A673 (cell line): ENCODE results near the gene NCKAP5.

Experiments
- EZH2 ChIP-seq: fragments of 200-600 bp; sonication (generic); IDR thresholded peaks from 2 replicates; pipeline ENCODE4 v1.6.1; 2017; ENCODE audit warnings: borderline replicate concordance, low read depth, mild to moderate bottlenecking, mixed read lengths, antibody characterized with exemption, low read length; ENCODE audit not compliant: poor library complexity, severe bottlenecking
- TF ChIP-seq, protein P1 (sequence below): fragments of 300-800, 200-600 bp; sonication (generic); conservative IDR thresholded peaks from 2 replicates; pipeline ENCODE4 v1.5.1; 2017; ENCODE audit warnings: low read depth, mild to moderate bottlenecking, antibody characterized with exemption, low read length, moderate library complexity, mixed read lengths

GRCh38 chr2:133512121-133512520 is 56.1 kb downstream of the NCKAP5 start:
- TF ChIP-seq, protein P1, sequence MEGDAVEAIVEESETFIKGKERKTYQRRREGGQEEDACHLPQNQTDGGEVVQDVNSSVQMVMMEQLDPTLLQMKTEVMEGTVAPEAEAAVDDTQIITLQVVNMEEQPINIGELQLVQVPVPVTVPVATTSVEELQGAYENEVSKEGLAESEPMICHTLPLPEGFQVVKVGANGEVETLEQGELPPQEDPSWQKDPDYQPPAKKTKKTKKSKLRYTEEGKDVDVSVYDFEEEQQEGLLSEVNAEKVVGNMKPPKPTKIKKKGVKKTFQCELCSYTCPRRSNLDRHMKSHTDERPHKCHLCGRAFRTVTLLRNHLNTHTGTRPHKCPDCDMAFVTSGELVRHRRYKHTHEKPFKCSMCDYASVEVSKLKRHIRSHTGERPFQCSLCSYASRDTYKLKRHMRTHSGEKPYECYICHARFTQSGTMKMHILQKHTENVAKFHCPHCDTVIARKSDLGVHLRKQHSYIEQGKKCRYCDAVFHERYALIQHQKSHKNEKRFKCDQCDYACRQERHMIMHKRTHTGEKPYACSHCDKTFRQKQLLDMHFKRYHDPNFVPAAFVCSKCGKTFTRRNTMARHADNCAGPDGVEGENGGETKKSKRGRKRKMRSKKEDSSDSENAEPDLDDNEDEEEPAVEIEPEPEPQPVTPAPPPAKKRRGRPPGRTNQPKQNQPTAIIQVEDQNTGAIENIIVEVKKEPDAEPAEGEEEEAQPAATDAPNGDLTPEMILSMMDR, result no peak
- no peak for TF ChIP-seq EZH2
